Measurements from ENCODE around the gene RBCK1.

The RBCK1 gene

DNA sequence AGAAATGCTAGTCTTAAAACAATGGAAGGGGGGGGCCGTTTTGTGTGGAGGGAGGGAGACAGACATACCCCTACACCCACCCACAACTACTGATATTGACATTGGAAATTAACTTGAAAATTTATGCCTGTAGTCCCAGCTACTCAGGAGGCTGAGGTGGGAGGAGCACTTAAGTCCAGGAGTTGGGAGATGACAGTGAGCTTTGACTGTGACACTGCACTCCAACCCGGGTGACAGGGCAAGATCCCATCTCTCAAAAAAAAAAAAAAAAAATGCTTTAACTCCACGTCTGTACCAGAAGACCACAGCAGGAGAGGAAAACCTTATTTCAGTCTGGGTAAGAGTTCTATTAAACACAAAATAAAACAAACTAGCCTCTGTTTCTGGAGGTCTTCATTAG is 52.1 kb downstream of the RBCK1 start:
- H3K27ac ChIP-seq (ENCODE audit: low read length) = no peak overlapping the region
- H3K4me3 ChIP-seq (ENCODE audit: low read length) = no peak overlapping the region
- H3K36me3 ChIP-seq (ENCODE audit: insufficient read depth, low read depth, low read length) = no peaks in the 10 kb centered on the region
- H3K4me1 ChIP-seq (ENCODE audit: insufficient read depth, low read length) = peaks cover 3% of the 10 kb centered on the region; the same call in 1 of the 2 replicates
- H3K9ac ChIP-seq (ENCODE audit: low read depth, low read length) = no peak overlapping the region
- no peaks in the 10 kb centered on the region for H3K9me3 ChIP-seq (ENCODE audit: insufficient read depth, low read depth, low read length)
- H3K27me3 ChIP-seq (ENCODE audit: insufficient read depth, low read length) = peaks cover 35% of the 10 kb centered on the region

DNA sequence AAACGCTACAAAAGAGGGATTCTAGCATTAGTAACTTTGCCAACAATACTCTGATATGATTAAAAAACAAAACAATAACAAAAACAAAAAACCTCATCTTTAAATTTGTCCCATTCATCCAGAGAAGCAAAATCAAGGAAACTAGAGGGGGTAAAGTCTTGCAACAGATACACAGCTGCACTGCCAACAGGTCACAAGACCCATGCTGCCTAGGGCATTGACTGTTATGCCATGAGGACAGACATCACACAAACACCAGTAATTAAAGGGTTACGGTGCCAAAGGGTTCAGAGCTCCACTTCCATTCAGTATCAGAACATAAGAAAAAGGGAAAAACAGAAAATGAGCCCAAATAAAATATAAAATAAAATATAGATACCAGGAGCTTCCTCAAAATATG is 52.6 kb downstream of the RBCK1 start:
- Histone ChIP-seq H3K36me3 (ENCODE audit: insufficient read depth, low read depth, low read length) (no peaks in the 10 kb centered on the region), H3K27me3 (ENCODE audit: insufficient read depth, low read length) (peaks cover 35% of the 10 kb centered on the region), H3K9ac (ENCODE audit: low read depth, low read length) (no peak overlapping the region), H3K4me3 (ENCODE audit: low read length) (no peak overlapping the region), H3K27ac (ENCODE audit: low read length) (no peak overlapping the region), H3K4me1 (ENCODE audit: insufficient read depth, low read length) (peaks cover 3% of the 10 kb centered on the region; the same call in 1 of the 2 replicates), H3K9me3 (ENCODE audit: insufficient read depth, low read depth, low read length) (no peaks in the 10 kb centered on the region)

DNA sequence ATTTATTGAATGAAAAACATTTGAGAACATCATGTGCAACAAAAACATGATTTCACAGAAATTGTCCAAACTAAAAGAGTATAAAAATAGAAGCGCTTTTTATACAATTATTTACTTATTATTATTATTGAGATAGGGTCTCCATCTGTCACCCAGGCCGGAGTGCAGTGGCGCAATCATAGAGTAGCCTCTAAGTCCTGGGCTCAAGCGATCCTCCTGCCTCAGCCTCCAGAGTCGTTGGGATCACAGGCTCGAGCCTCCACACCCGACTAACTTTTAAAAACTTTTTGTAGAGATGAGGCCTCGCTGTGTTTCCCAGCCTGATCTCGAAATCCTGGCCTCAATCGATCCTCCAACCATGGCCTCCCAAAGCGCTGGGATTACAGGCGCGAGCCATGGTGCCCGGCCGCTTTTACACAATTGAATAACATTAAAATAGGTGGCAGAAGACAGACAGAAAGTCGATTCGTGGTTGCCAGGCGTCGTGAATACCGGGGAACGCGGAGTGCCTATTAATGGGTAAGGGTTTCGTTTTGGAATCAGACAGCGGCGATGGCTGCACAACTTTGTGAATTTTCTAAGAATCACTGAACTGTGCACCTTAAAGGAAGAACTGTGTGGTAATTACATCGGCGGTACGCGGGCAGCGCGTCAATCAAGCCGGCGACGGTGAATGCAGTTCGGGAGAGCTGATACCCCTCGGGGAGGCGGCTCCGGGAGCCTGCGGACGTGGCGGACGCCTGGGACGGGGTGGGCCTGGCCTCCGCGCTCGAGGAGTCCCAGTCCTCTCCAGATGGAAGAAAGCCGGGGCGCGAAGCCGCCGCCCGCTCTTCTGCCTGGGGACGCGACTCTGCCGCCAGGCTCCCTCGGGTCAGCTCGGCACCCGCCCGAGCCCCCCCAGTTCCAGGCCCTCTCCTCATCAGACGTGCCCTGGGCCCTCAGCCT is 53.4 kb downstream of the RBCK1 start:
- H3K9me3 ChIP-seq (ENCODE audit: insufficient read depth, low read depth, low read length) = no peaks in the 10 kb centered on the region
- peaks cover 3% of the 10 kb centered on the region; the same call in 1 of the 2 replicates for H3K4me1 ChIP-seq (ENCODE audit: insufficient read depth, low read length)
- no peak overlapping the region for H3K27ac ChIP-seq (ENCODE audit: low read length)
- peak overlapping the region; percentile 91 for H3K4me3 ChIP-seq (ENCODE audit: low read length)
- no peaks in the 10 kb centered on the region for H3K36me3 ChIP-seq (ENCODE audit: insufficient read depth, low read depth, low read length)
- H3K9ac ChIP-seq (ENCODE audit: low read depth, low read length) = peak overlapping the region; percentile 78; the same call in 1 of the 2 replicates
- peaks cover 35% of the 10 kb centered on the region for H3K27me3 ChIP-seq (ENCODE audit: insufficient read depth, low read length)

DNA sequence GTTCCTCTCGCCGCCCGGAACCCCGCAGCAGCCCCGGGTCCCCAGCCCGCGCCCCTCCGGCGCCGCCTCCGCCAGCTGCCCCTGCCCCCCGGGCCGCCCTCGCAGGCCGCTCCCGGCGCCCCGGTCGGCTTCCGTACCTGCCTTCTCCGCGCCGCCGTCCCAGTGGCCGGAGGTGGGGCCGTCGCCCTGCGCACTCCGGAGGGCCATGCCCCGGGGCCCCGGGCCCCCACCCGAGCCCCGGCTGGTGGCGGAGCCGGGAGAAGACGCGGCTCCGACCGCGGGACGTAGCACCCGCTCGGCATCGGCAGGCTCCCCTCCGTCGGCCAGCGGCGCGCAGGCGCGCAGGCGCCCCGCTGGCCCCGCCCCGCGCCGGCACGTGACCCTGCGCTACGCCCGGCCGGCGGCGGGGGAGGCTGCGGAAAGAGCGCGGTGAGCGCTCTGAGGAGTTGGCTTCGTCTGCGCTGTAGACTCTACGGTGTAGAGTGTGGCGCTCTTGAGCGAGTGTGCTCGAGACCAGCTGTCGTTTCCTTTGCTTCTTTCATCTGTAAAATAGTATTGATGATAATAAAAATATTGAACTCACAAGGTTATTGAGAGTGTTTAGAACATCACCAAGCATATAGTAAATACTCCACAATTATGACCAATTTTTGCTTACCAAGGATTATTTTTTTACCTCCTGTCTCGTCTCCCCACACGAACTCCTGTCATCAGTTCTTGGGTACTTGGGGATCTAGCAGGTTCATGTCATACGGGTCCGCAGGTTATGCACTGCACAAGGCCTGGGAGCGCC is 54.3 kb downstream of the RBCK1 start, which contains the start of gene TBC1D20:
TBC1D20 (minus strand) TSS at position 335 of the 793 bp plus-strand sequence; CDS start at position 207, 128 bp downstream.
- Histone ChIP-seq H3K9ac (ENCODE audit: low read depth, low read length) (peak within 1 kb of the TSS; percentile 78; the same call in 1 of the 2 replicates), H3K27ac (ENCODE audit: low read length) (no peak within 1 kb of the TSS), H3K27me3 (ENCODE audit: insufficient read depth, low read length) (peaks cover 35% of the 10 kb centered on the region), H3K9me3 (ENCODE audit: insufficient read depth, low read depth, low read length) (peaks cover 3% of the 10 kb centered on the region; the same call in 1 of the 2 replicates), H3K36me3 (ENCODE audit: insufficient read depth, low read depth, low read length) (no peaks in the 10 kb centered on the region), H3K4me1 (ENCODE audit: insufficient read depth, low read length) (peaks cover 3% of the 10 kb centered on the region; the same call in 1 of the 2 replicates), H3K4me3 (ENCODE audit: low read length) (peak within 1 kb of the TSS; percentile 91)

DNA sequence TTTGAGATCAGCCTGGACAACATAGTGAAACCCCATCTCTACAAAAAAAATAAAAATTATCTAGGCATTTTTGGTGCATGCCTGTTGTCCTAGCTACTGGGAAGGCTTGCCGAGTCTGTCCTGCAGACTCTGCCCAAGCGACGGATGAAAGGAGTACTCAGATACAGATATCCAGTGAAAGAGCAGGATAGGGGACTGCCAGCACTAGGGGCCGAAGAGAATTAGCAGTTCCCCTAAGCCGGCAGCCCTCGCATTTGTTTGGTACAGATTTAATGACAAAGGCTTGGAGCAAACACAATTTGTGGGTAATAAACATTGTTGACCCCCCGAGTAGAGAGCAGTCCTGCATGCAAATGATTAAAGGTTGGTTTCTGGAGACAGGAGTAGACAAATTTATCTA is 59.7 kb downstream of the RBCK1 start:
- no peak overlapping the region for H3K4me3 ChIP-seq (ENCODE audit: low read length)
- no peak overlapping the region for H3K9ac ChIP-seq (ENCODE audit: low read depth, low read length)
- peaks cover 25% of the 10 kb centered on the region for H3K27me3 ChIP-seq (ENCODE audit: insufficient read depth, low read length)
- peaks cover 3% of the 10 kb centered on the region; the same call in 1 of the 2 replicates for H3K4me1 ChIP-seq (ENCODE audit: insufficient read depth, low read length)
- no peaks in the 10 kb centered on the region for H3K36me3 ChIP-seq (ENCODE audit: insufficient read depth, low read depth, low read length)
- H3K27ac ChIP-seq (ENCODE audit: low read length) = no peak overlapping the region
- peaks cover 39% of the 10 kb centered on the region for H3K9me3 ChIP-seq (ENCODE audit: insufficient read depth, low read depth, low read length)

DNA sequence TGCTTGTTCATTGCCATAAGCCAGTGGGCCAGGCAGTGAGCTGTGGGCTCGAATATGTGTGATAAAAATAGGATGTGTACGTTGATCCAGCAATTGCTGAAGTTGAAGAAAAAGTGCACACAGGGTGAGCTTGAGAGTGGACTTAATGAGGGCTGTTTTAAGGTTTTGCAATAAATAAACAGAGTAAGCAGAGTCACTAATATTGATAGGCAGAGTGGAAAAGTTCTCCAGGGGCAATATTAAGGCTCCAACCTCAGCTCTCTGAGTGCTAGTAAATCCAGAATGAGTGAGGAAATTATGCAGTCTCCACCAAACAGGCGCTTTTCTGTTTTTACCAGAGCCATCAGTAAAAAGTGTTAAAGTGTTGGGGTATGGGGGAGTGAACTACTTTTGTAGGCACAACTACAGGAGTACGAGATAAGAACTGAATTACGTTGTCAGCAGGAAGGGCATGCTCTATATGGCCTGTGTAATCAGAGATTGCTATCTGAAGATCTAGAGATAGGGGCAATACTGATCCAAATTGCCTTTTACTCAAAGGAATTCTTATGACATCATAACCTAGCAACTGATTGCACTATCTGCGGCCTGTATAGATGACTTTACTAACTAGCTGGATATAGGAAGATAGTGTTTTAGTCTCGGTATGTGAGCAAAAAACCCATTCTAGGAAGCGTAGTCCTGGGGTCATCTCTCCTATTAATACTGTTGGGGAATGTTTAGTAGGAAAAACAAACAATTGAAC is 61.8 kb downstream of the RBCK1 start:
- no peak overlapping the region for H3K9ac ChIP-seq (ENCODE audit: low read depth, low read length)
- H3K36me3 ChIP-seq (ENCODE audit: insufficient read depth, low read depth, low read length) = peaks cover 8% of the 10 kb centered on the region; the same call in 1 of the 2 replicates
- H3K4me3 ChIP-seq (ENCODE audit: low read length) = no peak overlapping the region
- no peaks in the 10 kb centered on the region for H3K4me1 ChIP-seq (ENCODE audit: insufficient read depth, low read length)
- H3K27ac ChIP-seq (ENCODE audit: low read length) = no peak overlapping the region
- peaks cover 46% of the 10 kb centered on the region for H3K9me3 ChIP-seq (ENCODE audit: insufficient read depth, low read depth, low read length)
- H3K27me3 ChIP-seq (ENCODE audit: insufficient read depth, low read length) = peaks cover 3% of the 10 kb centered on the region; the same call in 1 of the 2 replicates

DNA sequence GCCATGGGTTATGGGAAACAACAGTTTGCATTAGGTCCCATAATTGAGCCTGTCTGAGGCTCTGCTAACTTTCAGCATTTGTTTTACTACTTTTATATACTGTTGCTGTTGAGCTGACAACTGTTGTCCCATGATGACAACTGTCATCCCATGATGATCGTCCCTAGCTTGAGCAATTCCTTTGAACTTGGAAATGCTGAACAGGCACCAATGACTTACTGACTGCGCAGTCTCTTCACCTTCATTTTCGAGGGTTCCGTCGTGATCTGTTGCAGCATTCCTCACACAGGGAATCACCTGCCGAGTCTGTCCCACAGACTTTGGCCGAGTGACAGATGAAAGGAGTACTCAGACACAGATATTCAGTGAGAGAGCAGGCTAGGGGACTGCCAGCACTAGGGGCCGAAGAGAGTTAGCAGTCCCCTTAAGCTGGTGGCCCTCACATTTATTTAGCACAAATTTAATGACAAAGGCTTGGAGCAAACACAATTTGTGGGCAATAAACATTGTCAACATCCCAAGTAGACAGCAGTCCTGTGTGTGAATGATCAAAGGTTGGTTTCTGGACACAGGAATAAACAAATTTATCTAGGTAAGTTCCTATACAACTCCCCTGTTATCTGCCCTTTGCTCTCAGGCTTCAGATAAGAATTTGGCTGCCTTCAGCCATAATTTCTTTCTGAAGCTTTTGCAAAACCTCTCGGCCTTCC is 64.2 kb downstream of the RBCK1 start:
- H3K4me3 ChIP-seq (ENCODE audit: low read length) = no peak overlapping the region
- H3K4me1 ChIP-seq (ENCODE audit: insufficient read depth, low read length) = no peaks in the 10 kb centered on the region
- no peak overlapping the region for H3K27ac ChIP-seq (ENCODE audit: low read length)
- no peaks in the 10 kb centered on the region for H3K27me3 ChIP-seq (ENCODE audit: insufficient read depth, low read length)
- H3K9ac ChIP-seq (ENCODE audit: low read depth, low read length) = no peak overlapping the region
- peaks cover 16% of the 10 kb centered on the region for H3K36me3 ChIP-seq (ENCODE audit: insufficient read depth, low read depth, low read length)
- peaks cover 44% of the 10 kb centered on the region for H3K9me3 ChIP-seq (ENCODE audit: insufficient read depth, low read depth, low read length)

DNA sequence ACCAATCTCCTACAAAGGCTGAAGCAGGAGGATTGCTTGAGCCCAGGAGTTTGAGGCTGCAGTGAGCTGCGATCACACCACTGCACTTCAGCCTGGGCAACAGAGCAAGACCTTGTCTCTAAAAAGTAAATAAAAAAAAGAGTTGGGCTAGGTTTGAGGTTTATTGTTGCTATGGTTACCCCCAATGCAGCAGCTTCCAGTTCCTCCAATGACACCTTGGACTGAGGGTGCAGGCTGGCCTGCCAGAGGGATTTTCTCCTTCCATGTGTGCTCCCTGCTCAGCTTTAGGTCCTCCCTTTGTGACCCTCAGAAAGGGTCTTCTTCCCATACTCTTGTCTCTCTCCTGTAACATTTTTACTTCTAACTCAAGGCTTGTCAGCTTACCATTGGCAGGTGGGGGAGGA is 64.8 kb downstream of the RBCK1 start:
- Histone ChIP-seq H3K9me3 (ENCODE audit: insufficient read depth, low read depth, low read length) (peaks cover 38% of the 10 kb centered on the region), H3K36me3 (ENCODE audit: insufficient read depth, low read depth, low read length) (peaks cover 22% of the 10 kb centered on the region), H3K4me3 (ENCODE audit: low read length) (no peak overlapping the region), H3K27ac (ENCODE audit: low read length) (no peak overlapping the region), H3K9ac (ENCODE audit: low read depth, low read length) (no peak overlapping the region), H3K27me3 (ENCODE audit: insufficient read depth, low read length) (no peaks in the 10 kb centered on the region), H3K4me1 (ENCODE audit: insufficient read depth, low read length) (no peaks in the 10 kb centered on the region)

DNA sequence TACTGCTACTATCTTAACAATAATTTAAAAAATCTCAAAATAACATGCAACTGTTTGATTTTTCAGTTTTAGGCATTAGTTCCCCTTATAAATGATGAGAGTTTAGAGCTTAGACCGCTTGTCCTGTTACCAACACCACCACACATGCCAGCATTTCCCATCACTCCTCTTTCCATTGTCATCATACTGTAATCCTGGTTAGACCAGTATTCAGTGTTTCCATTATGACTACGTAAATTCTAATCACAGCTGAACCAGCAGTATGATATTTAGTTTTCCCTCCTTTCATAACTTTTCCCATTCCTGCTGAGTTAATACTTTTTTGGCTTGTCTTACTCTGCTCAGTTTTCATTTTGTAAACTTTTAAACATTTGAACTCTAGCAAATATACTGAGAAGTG is 66.5 kb downstream of the RBCK1 start:
- Histone ChIP-seq H3K27me3 (ENCODE audit: insufficient read depth, low read length) (no peaks in the 10 kb centered on the region), H3K4me1 (ENCODE audit: insufficient read depth, low read length) (no peaks in the 10 kb centered on the region), H3K9ac (ENCODE audit: low read depth, low read length) (no peak overlapping the region), H3K4me3 (ENCODE audit: low read length) (no peak overlapping the region), H3K36me3 (ENCODE audit: insufficient read depth, low read depth, low read length) (peaks cover 39% of the 10 kb centered on the region), H3K27ac (ENCODE audit: low read length) (no peak overlapping the region), H3K9me3 (ENCODE audit: insufficient read depth, low read depth, low read length) (peaks cover 24% of the 10 kb centered on the region)

DNA sequence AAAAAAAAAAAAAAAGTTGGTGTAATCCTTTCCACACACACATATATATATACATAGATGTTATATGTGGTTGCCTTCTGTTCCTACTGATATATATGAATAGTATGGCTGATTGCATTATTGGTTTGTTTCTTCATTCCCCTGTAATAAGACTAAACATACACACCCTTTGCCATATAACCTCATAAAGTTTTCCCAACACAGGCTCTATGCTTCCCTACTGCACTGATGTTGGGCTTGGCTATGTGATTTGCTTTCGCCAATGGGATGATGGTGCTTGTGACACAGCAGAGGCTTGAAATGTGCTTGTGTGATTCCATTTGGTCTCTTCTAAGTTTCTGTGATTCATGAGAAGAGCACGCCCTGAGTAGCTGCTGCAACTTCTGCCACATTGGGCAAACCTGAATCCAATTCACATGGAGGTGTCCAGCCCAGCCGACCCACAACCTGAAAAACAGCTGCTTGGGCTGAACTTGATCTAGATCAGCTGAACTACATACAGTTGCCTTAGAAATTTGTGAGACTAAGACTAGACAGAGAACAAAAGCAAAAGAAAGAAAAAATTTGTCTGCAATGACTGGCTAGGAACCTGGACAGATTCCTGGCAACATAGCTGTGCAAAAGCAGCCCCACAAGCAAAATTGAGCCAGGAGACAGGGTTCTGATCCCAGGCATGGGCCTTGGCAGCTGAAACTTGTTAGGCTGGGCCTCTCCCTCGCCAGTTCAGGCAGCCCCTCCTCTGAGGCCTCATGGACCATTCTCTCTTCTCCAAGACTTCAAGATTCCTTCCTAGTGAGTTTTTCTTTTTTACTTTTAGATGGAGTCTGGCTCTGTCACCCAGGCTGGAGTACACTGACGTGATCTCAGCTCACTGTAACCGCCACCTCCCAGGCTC is 67.6 kb downstream of the RBCK1 start:
- Histone ChIP-seq H3K4me1 (ENCODE audit: insufficient read depth, low read length) (no peaks in the 10 kb centered on the region), H3K4me3 (ENCODE audit: low read length) (no peak overlapping the region), H3K27ac (ENCODE audit: low read length) (no peak overlapping the region), H3K36me3 (ENCODE audit: insufficient read depth, low read depth, low read length) (peaks cover 50% of the 10 kb centered on the region), H3K27me3 (ENCODE audit: insufficient read depth, low read length) (no peaks in the 10 kb centered on the region), H3K9ac (ENCODE audit: low read depth, low read length) (no peak overlapping the region), H3K9me3 (ENCODE audit: insufficient read depth, low read depth, low read length) (peaks cover 15% of the 10 kb centered on the region; the same call in 1 of the 2 replicates)

Measured in iPS-20b (cell line).